ENCODE results near the gene MORC1. TPM values are rescaled to one million over a fixed set of nuclear protein-coding genes. Genes with fewer than 3 reads are reported as not detected.

The MORC1 gene
- polyA plus RNA-seq, 10 donors = 0.08 TPM; not detected in 9

DNA sequence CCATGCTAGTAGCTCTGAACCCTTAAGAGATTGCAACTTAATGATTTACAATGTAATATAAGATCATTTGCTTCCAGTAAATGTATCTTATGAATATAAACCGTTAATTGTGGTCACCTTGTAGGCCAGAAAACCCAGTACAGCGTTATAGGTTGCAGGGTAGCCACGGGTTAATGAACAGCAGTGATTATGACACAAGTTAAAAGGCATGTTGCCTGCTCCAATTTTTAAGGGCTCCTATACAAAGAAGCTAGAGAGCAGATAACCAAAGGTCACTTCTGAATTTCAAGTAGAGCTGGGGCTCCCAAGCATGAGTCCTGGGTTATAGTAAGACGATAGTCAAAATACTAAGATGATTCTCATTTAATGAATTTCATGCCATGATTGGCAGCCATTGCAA is 177.8 kb downstream of the MORC1 start:
- DNase-seq = no peak

DNA sequence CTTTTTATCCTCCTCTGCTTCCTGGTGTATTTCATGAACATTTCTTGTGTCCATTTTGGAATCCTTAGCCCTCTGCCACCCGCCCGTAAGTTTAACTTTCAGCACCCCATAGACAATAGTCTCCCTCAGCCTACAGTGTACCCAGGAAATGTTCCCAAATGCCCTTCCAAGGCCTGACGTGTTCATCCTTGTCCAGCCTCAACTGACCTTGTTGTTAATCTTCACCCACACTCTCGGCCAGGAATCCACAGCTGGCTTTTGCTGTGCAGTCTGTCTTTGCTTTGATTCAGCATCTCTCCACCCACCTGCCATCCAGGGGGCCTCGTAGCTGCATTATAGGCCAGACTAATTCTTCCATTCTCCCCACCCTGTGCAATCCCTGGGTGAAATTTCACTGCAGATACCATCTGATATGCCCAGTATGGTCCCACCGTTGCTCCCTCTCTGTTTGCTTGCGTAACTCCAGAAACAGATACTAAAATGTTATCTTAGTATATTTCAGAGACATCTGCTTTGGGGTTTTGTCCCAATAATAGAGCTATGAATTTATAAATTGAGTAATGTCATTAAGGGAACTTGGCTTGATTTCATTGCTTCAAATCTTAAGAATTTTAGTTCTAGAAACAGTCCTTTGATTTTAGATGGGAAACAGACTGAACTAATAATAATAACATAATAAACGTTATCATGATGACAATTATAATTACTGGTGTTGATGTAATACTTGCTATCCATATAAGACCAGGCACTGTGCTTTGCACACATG is 180.8 kb downstream of the MORC1 start:
- DNase-seq = no peak

GRCh38 chr3:108931035-108931434 is 186.9 kb downstream of the MORC1 start:
- DNase-seq = no peak

GRCh38 chr3:108918866-108919265 is 199.1 kb downstream of the MORC1 start:
- no peak for DNase-seq

GRCh38 chr3:108914774-108915641 is 202.9 kb downstream of the MORC1 start:
- peak; percentile 18 to 60 (median 38) for DNase-seq

- no peak for DNase-seq
Observed at GRCh38 chr3:108909799-108910198, 208.1 kb downstream of the MORC1 start.

Other genes starting within 250 kb of the MORC1 start
- gene GUCA1C, start 164.3 kb downstream of the MORC1 start, polyA plus RNA-seq (ENCODE audit: insufficient read length in 10 of 10) = not detected
- not detected for gene C3orf85, start 18.6 kb upstream of the MORC1 start, polyA plus RNA-seq (ENCODE audit: insufficient read length in 10 of 10)
- not detected for gene DPPA2, start 198.4 kb upstream of the MORC1 start, polyA plus RNA-seq (ENCODE audit: insufficient read length in 10 of 10)
- gene DPPA4, start 219.4 kb upstream of the MORC1 start, polyA plus RNA-seq (ENCODE audit: insufficient read length in 10 of 10) = 1 to 10 TPM; 1.3 to 5.1 (median 2.4) TPM